Sciatic nerve (tissue), 2 donors: ENCODE measurements around the gene PLPP6. TPM values are rescaled to one million over a fixed set of nuclear protein-coding genes. Genes with fewer than 3 reads are reported as not detected.
"Not testable (repeated sequence)": the region's sequence is repeated elsewhere in the genome, so short reads cannot be mapped to it uniquely, and the experiment has no call there.

ENCODE experiments used
- ATAC-seq: fragments of 200-7000 bp; cut with Tn5 transposase; one replicate; pipeline ENCODE4 v1.9.1; 2020; ENCODE audit warnings: mild to moderate bottlenecking, moderate library complexity
- DNase-seq: peaks from one replicate; pipeline ENCODE4 v3.0.0-alpha.2; 2020; ENCODE audit warnings: low spot score
- intact Hi-C: fragments of 100-400 bp; cut with DNase I; formaldehyde crosslinking; loops from one replicate; pipeline ENCODE4 v1.14.2; 2022
- total RNA-seq: library from RNA; stranded (reverse); fragmentation: NEBNext Ultra II Directional; extraction: Animal tissue kit (Norgen Biotek cat#: 25700); gene quantifications from one replicate; pipeline ENCODE4 v1.2.1, GENCODE V29; 2021
- donor health status: DM: no; HTN: no; CAD: no.
- donor health status: DM: no; HTN: no; CAD: no.

The PLPP6 gene
- total RNA-seq, 1 donor from 2014 or later: 4.4 TPM

DNA sequence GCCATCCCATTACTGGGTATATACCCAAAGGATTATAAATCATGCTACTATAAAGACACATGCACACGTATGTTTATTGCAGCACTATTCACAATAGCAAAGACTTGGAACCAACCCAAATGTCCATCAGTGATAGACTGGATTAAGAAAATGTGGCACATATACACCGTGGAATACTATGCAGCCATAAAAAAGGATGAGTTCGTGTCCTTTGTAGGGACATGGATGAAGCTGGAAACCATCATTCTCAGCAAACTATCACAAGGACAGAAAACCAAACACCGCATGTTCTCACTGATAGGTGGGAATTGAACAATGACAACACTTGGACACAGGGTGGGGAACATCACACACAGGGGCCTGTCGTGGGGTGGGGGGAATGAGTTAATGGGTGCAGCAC lies 1.4 kb upstream of the PLPP6 start:
- intact Hi-C loops, ATAC-seq, DNase-seq: not testable (repeated sequence)

DNA sequence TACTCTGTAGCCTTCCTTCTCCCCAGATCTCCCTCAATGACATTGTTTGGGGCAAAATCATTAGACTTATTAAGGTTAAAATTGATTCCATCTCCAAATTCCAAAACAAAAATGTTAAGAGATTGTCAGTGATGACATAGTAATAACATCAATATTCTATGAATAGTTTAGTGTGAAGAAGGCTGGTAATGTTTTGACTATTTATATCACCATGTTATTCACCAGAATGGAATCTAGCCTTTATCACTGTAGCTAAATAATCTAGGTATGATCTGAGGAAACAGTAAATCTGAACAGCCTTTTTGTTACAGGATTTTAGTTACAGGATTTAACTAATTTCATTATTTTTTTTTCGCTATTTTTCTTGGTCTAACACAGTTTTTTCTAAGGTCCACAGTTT lies 929 bp upstream of the PLPP6 start:
- ATAC-seq (no peak), DNase-seq (no peak)
- intact Hi-C loops: no loop called here

DNA sequence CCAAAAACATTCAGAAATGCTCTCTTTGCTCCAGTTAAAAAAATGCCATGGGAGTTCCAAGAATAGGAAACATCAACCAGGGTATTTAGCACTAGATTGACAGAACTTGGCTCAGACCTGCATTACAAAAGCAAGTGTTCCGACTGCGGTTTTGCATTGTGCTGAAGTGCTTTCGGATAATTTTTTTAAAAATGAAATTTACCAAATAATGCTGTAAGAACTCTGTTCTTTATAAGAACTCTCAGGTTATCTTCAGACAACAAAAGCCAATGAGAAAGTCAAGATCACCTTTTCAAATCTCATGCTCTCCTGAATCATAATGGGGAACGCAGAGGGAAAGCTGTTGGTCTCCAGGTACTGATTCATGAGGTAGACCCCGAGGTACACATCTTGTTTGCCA lies 483 bp upstream of the PLPP6 start:
- DNase-seq (no peak), ATAC-seq (no peak)
- intact Hi-C loops: no loop called here

DNA sequence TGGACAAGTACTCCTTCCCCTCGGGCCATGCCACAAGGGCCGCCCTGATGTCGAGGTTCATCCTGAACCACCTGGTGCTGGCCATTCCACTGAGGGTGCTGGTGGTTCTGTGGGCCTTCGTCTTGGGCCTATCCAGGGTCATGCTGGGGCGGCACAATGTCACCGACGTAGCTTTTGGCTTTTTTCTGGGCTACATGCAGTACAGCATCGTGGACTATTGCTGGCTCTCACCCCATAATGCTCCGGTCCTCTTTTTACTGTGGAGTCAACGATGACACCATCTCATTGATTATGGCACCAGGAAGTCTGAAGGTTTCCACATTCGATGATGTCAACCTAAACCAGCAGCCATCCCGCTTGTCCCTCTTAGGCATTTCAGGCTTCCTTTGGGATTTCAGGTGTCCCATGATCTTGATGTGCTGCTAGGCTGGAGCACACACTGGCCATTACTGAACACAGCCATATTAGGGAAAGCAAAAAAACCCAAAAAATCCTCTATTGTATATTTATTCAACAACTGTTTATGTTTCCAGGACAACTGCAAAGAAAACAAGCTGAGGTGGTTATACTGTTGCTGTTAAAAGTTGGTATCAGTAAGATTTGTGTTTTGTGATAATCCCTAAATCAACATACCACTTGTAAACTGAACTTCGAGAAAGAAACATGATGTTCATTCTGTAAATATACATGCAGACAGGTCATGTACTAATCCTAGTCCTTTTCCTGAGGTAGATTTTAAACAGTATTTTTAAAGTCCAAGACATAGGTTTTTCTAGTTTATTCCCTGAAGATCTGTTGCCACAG lies 1.1 kb downstream of the PLPP6 start:
- DNase-seq (no peak), ATAC-seq (no peak)
- intact Hi-C loops: no loop called here

DNA sequence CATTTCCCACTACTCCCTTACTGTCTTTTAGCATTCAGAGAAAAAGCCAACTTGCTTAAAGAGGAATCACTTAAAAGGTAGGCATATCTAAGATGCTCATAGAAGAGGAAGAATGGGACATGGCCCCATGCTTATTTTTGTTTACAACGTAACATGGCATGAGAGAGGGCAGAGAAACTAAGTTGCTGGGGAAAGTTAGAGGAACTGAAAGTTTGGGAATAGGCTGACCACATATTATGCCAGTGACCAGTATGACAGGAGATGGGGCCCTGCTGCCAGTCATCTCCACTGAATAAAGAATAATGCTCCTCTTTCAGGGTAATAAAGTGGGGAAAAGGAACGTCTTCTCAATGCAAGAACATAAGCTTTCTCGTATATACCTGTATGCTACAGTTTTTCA lies 1.9 kb downstream of the PLPP6 start:
- intact Hi-C loops: no loop called here
- ATAC-seq: no peak

DNA sequence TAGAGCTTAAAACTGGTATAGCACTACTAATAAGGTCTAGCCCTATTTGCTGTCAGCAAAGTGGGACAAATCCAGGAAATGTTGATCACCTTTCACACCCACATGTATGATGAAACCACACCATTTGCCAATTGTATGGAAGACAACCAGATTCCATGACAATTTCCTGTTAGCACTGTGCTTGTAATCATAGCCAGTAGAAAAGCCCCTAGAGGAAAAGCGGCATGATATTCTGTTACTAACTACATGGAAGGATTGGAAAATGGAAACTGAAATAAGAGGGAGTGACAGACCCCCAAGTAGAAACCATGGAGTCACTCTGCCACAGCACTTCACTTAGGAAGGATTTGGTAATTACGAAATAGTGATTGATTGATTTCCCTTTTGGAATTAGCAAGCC lies 3.3 kb downstream of the PLPP6 start:
- no peak for DNase-seq
- intact Hi-C loops: no loop called here
- peak; percentile 4 for ATAC-seq

More for the DNA sequence above, 1.9 kb downstream of the PLPP6 start:
- DNase-seq: no peak

DNA sequence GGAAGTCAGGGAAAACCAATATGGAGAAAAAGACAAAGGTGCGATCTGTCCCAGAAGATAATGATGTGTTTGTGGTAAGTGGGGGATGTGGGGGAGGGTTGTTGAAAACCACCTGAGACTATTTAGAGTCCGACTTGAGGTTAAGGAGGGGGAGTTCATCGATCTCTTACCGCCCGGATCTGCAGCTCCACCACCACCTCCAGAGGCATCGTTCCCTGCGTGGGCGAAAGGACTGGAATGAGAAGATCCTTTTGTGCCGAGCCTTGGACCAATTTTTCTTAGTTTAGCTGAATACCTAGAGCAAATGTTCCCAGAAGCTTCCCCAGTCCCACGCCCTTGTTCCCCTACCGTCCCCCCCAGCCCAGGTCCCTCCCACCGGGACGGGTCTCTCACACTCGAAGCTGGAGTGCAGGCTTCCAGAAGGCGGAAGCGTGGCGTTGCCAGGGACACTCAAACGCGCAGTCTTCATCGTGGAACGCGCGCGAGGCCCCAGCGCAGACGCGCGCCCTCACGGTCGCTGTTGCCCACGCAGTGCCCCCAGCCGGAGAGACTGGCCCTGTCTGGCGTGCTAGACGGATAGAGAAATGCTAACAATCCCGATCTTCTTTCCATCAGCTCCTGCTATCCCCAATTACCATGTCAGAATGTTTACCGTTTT lies 4.1 kb downstream of the PLPP6 start, which contains the start of gene SPATA6L:
Gene SPATA6L, minus strand, starts transcription at position 439 of the 658 bp plus-strand sequence. Its CDS starts 230 bp downstream, at position 209.
- peak; percentile 79 for DNase-seq
- intact Hi-C loops: no loop called here
- peak; percentile 82 for ATAC-seq

DNA sequence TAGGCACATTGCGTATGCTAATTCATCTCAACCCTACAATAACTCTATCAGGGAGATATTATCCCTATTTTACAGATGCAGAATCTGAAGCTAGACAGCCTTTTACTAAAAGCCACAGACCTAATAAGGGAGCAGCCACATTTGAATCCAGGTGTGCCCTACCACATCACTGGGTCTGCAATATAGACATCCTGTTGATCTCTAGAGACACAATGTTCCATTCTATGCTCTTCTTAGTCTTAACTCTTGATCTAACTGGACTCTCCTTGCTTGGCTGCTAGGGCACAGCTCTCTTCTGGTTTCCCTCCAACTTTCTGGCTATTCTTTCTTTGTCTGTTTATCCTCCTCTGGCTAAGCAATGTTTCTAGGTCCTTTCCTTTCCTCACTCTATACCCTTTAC lies 5.6 kb downstream of the PLPP6 start:
- DNase-seq: no peak
- ATAC-seq: no peak
- intact Hi-C loops: no loop called here

DNA sequence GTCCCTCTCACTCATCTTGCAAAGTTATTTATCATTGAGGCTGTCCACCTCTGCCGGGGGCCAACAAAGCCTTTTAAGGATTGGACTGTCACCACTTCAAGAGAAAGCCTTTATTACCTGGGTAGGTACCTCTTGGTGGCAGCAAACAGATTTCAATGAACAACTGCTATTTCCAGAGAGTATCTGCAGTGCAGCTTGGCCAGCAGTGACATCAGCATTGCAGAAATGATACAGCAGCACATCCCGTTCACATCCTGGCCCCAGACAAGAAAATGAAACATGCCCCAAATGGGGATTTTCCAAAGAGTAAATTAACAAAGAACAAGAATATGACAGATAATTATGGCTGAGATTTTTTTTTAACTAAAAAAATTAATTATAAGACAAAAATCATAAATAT lies 6.5 kb downstream of the PLPP6 start:
- intact Hi-C loops: no loop called here
- ATAC-seq (no peak), DNase-seq (no peak)

DNA sequence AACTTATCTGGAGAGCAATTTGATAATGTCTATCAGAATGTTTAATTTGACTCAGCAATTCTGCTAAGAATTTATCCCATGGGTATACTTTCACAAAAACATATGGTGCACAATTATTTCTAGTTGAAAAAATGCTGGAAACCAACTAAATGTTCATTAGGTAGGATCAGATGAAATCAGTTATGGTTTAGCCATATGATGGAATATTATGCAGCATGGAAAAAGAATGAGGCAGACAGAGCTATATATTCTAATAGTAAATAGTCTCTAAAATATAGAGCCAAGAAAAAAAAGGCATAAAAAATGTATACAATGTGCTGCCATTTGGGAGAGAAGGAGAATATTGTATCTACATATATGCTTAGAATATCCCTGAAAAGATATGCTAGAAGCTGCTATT lies 7.8 kb downstream of the PLPP6 start:
- intact Hi-C loops: no loop called here
- ATAC-seq: no peak

DNA sequence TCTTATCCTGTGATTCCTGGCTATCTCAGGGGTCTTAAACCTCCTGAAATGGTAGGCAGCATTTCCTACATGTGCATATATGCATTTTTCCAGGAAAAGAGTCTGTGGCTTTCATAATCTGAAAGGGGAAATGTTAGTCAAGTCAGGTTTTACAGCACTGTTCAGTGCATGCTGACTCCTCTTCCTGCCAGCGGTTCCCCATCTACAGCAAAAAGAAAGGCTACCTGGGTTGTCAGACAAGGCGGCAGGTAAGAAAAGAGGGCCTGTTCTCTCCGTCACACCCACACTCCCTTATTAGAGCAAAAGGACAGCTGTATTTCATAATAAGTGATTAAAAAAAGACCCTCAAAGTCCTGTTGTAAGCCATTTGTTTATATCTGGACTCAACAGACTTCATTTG lies 8.5 kb downstream of the PLPP6 start:
- intact Hi-C loops: no loop called here
- no peak for DNase-seq
- no peak for ATAC-seq

More for the DNA sequence above, 7.8 kb downstream of the PLPP6 start:
- DNase-seq: no peak

DNA sequence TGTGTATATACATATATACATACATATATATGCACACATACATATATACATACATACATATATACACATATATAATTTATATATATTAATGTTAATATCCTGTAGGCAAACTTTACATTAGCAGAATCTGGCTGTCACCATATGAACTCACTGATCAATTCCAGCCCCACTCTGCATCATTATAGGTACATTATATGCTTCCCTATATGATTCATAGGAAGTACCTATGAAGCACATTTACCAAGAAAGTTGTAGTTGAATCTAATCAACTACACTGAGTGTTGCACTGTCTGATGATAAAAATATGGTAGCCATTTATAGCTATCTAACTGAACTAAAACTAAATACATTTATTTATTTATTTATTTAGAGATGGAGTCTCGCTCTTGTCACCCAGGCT lies 9.6 kb downstream of the PLPP6 start:
- DNase-seq (no peak), ATAC-seq (no peak)
- intact Hi-C loops: no loop called here

DNA sequence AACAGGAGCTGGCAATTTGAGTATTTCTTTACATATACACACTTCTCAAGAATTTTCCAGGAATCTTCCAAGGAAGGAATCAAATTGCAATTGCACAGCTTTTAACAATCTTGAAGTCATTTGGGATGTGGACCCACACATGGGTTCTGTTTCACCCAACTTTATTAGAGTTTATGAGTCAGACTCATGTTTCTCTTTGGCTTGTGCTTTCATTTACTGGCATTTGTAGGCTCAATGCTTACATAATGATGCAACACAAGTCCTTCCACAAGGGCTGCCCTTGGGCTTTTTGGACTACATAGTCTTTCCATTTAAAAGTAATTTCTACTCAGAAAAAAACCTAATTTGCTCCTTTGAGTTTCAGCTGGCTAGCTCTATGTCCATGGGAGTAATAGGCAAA lies 12.7 kb downstream of the PLPP6 start:
- ATAC-seq: peak; percentile 43
- intact Hi-C loops: no loop called here

DNA sequence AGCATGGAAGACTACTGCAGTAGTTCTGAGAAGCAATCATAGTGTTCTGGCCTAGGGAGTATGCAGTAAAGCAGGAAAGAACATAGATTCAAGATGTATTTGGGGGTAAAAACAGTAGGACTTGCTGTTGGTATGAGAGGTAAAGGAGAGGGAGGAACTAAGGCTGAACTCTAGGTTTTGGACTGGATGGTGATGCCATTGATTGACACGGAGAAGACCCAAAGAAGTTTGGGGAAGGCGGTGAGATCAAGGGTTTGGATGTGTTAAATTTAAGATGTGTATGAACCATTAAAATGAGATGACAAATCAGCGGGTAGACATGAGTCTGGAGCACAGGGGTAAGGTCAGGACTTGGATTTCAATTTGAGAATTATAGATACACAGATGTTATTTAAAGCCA lies 15.3 kb downstream of the PLPP6 start:
- DNase-seq (no peak), ATAC-seq (no peak)
- intact Hi-C loops: no loop called here

More for the DNA sequence above, 12.7 kb downstream of the PLPP6 start:
- DNase-seq: no peak

DNA sequence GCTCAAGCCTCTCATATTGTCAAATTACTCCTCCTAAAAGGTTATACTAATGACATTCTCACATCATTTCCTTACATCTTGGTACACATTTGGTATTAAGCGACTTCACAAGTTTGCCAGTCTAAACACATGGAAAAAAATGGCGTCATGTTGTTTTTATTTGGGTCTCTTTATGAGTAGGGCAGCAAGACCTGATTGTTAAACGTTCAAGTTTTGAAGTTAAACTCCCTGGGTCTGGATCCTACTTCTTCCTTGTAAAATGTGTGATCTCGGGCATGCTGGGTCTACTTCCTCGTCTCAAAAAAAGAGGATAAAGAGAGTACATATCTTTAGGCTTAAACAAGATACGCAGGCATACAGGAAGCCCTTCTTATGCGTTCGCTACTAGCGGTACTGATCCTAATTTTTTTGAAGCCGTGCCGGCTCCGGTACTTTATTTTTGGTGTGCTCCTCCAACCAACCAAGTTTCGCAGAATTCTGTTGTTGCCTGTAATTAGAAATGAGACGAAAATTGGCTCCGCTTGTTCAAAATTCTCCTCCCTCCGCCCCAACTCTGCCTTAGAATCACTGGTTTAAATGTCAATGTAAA lies 16.7 kb downstream of the PLPP6 start:
- DNase-seq (no peak), ATAC-seq (peak; percentile 25)
- intact Hi-C loops: no loop called here

DNA sequence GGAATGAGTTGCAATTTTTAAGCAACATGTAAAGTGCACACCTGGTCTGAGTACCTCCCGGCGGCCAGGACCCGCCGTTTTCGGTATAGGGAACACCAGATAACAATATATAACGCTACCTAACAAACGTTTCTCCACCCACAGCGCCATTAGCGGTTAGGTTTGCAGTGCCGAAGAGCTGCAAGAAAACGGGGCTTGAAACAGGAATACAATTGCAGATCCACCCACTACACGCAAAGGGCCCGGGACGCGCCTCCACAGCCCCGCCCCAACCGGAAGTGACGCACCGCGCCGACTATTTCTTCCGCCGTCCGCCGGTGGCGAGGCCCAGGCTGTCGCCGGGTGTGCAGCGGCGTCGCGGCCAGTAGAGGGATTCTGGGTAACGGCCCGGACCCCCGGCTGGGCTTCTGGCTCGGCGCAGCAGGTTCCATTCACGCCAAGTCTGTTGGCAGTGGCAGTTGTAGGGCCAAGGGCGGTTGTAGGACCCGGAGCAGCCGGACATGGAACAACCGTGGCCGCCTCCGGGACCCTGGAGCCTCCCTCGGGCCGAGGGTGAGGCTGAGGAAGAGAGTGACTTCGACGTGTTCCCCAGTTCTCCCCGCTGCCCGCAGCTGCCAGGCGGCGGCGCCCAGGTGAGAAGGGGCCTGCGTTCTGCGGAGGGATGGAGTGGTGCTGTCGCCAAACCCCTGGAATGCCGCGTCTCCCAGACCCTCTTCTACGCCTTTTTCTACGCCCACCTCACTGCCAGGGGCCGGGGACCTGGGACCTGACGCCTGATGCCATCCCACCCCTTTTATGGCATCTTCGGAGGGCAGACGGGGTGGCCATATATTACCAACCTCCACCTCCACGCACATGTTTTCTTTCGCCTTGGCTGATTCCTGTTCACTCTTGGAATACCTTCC lies 17.4 kb downstream of the PLPP6 start, which contains the start of gene CDC37L1:
Gene CDC37L1, plus strand, starts transcription at position 302 of the 905 bp plus-strand sequence. Its CDS starts 199 bp downstream, at position 501.
- intact Hi-C loops: no loop called here
- DNase-seq: peak; percentile 100
- peak; percentile 99 for ATAC-seq

DNA sequence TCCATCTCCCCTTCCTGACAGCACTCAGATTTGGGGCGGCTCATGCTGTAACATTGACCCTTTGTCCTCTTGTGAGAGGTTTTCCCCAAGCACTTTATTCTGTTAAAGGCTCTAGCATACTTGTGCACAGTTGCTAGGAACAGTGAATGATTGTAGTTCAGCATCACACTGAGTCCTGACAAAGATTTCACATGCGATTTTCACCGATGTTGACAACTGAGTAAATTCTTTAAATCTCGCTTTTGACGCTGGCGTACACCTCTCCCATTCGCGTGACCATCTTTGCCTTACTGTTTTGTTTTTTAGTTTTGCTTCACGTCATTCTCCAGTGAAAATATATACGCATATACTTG lies 18.1 kb downstream of the PLPP6 start:
- intact Hi-C loops: no loop called here
- DNase-seq (no peak), ATAC-seq (peak; percentile 16)

DNA sequence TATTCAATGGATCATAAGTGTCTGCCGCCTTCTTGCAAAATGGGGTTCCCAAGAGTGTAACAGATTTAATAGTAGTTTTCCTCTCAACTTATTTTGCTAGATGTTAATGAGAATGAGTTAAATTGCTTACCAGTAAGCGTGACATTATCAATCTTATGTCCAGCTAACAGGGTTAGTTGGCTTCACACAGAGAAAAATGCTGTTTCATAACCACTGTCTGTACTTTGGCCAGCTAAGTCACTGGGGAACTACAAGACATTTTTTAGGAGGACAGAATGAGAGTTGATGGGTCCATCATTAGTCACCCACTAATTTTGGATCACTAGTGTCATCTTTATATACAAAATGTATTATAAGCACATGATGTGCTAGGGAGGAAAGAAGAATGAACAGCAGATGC lies 18.7 kb downstream of the PLPP6 start:
- DNase-seq: no peak
- no peak for ATAC-seq
- intact Hi-C loops: loop anchor here (1.0 kb wide), 1 partner anchor 22 kb away; no protein-coding TSS in a partner anchor

DNA sequence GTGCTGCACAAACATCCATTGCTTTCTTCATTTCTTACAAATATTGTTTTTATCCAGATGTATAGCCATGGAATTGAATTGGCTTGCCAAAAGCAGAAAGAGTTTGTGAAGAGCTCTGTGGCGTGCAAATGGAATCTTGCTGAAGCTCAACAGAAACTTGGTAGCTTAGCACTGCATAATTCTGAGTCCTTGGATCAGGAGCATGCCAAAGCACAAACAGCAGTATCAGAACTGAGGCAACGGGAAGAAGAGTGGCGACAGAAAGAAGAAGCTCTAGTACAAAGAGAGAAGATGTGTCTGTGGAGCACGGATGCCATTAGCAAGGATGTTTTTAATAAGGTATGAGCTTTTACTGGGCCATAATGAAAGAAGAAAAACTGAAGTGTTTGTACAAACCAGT lies 22.7 kb downstream of the PLPP6 start:
- intact Hi-C loops: no loop called here
- no peak for DNase-seq
- no peak for ATAC-seq
